ENCODE measurements around the gene PTPRD. TPM values are rescaled to one million over a fixed set of nuclear protein-coding genes. Genes with fewer than 3 reads are reported as not detected.

The PTPRD gene
- total and polyA plus RNA-seq, 2 donors (not counting 1 experiment from before 2014, with no cell fraction given): 0.35 to 4.8 TPM

DNA sequence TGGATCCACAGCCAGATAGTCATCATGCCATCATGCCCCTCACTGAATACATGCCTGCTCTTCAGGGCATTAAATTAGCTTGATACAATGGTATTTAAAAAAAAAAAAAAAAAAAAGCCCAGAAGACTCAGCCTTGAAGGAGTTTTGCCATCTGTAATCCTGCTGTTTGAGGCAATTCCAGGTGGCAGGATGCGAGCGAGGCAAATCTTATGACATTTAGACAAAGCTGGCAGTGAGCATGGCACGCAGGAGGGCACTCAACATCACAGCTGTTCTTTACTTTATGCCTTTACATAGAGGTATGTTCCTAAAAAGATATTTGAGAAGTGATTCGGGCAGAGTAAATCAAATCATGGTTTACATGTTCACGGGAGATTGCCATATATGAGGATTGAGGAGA lies 2121.2 kb downstream of the PTPRD start:
- Histone ChIP-seq H3K79me2 (ENCODE audit: control insufficient read depth, insufficient read depth, low read length) (no peaks in the 10 kb centered on the region), H2AFZ (ENCODE audit: low read length) (no peak overlapping the region), H3K9ac (ENCODE audit: insufficient read depth, low read length) (no peak overlapping the region), H3K4me1 (ENCODE audit: control insufficient read depth, extremely low read depth, insufficient read depth, low read length) (no peaks in the 10 kb centered on the region), H3K9me3 (ENCODE audit: control insufficient read depth, insufficient read depth, low read depth, low read length) (no peaks in the 10 kb centered on the region), H4K20me1 (ENCODE audit: control insufficient read depth, extremely low read depth, insufficient read depth, low read length) (no peaks in the 10 kb centered on the region), H3K36me3 (ENCODE audit: control insufficient read depth, insufficient read depth, low read length) (no peaks in the 10 kb centered on the region), H3K4me2 (ENCODE audit: extremely low read depth, insufficient read depth, low read length) (no peak overlapping the region), H3K4me3 (replicated peaks in 1 of 4; ENCODE audit: control extremely low read depth in 1 of 4, insufficient read depth in 1 of 4, low read depth in 3 of 4, low read length in 4 of 4) (no peak overlapping the region), H3K27ac (ENCODE audit: insufficient read depth, low read length) (no peak overlapping the region), H3K27me3 (ENCODE audit: control insufficient read depth, insufficient read depth, low read length) (no peaks in the 10 kb centered on the region)
- TF ChIP-seq, protein P1, sequence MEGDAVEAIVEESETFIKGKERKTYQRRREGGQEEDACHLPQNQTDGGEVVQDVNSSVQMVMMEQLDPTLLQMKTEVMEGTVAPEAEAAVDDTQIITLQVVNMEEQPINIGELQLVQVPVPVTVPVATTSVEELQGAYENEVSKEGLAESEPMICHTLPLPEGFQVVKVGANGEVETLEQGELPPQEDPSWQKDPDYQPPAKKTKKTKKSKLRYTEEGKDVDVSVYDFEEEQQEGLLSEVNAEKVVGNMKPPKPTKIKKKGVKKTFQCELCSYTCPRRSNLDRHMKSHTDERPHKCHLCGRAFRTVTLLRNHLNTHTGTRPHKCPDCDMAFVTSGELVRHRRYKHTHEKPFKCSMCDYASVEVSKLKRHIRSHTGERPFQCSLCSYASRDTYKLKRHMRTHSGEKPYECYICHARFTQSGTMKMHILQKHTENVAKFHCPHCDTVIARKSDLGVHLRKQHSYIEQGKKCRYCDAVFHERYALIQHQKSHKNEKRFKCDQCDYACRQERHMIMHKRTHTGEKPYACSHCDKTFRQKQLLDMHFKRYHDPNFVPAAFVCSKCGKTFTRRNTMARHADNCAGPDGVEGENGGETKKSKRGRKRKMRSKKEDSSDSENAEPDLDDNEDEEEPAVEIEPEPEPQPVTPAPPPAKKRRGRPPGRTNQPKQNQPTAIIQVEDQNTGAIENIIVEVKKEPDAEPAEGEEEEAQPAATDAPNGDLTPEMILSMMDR (conservative IDR thresholded peaks at IDR 0.05 in 1 of 2, IDR thresholded peaks at IDR 0.05 in 1 of 2; ENCODE audit: low read depth in 1 of 2, low read length in 2 of 2): no peak
- TF ChIP-seq EZH2 (IDR thresholded peaks at IDR 0.05; ENCODE audit: low read length, missing control alignments): no peak
- DNase-seq (ENCODE audit: low read depth in 2 of 2): no peak

DNA sequence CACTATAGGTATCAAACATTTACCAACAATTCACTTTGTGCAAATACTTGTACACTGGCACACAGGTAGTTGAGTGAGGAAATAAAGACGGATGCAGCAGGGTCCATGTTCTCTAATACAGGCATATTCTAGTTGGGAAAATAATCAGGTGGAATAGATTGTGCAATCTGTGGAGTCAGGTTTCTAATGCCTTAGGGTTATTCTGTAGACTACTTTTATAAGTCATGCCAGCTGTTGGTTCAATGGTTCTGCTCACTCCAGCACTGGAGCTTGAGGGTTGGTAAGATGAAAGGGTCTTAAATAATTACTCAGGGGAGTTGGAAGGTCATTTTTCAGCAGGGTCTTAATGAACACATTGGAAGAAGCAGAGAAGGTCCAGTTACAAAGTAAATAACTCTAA lies 2123.0 kb downstream of the PTPRD start:
- no peaks in the 10 kb centered on the region for H4K20me1 ChIP-seq (ENCODE audit: control insufficient read depth, extremely low read depth, insufficient read depth, low read length)
- H3K4me3 ChIP-seq (replicated peaks in 1 of 4; ENCODE audit: control extremely low read depth in 1 of 4, insufficient read depth in 1 of 4, low read depth in 3 of 4, low read length in 4 of 4): no peak overlapping the region
- no peaks in the 10 kb centered on the region for H3K9me3 ChIP-seq (ENCODE audit: control insufficient read depth, insufficient read depth, low read depth, low read length)
- H2AFZ ChIP-seq (ENCODE audit: low read length): no peak overlapping the region
- H3K4me2 ChIP-seq (ENCODE audit: extremely low read depth, insufficient read depth, low read length): no peak overlapping the region
- H3K9ac ChIP-seq (ENCODE audit: insufficient read depth, low read length): no peak overlapping the region
- no peaks in the 10 kb centered on the region for H3K79me2 ChIP-seq (ENCODE audit: control insufficient read depth, insufficient read depth, low read length)
- H3K27me3 ChIP-seq (ENCODE audit: control insufficient read depth, insufficient read depth, low read length): no peaks in the 10 kb centered on the region
- TF ChIP-seq, protein P1 (conservative IDR thresholded peaks at IDR 0.05 in 1 of 2, IDR thresholded peaks at IDR 0.05 in 1 of 2; ENCODE audit: low read depth in 1 of 2, low read length in 2 of 2): no peak
- no peak for TF ChIP-seq EZH2 (IDR thresholded peaks at IDR 0.05; ENCODE audit: low read length, missing control alignments)
- no peaks in the 10 kb centered on the region for H3K36me3 ChIP-seq (ENCODE audit: control insufficient read depth, insufficient read depth, low read length)
- H3K27ac ChIP-seq (ENCODE audit: insufficient read depth, low read length): no peak overlapping the region
- no peaks in the 10 kb centered on the region for H3K4me1 ChIP-seq (ENCODE audit: control insufficient read depth, extremely low read depth, insufficient read depth, low read length)
- no peak for DNase-seq (ENCODE audit: low read depth in 2 of 2)

DNA sequence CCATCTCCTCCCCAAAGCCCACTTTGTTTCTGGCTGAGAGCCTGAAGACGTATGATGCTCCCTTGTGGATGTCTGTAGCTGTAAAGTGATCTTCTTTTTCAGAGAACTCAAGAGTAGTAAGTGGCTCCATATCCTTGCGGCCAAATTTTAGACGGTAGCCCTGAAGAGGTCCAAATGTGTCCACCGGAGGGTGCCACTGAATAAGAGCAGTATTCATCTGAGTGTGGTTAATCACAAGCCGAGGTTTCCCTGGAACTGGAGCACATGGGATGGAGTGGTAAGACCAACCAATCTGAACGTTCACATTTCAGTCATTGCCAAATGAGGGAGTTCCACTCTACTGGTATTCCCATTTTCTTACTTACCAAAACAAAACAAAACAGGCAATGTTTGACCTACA lies 2126.7 kb downstream of the PTPRD start:
- DNase-seq (ENCODE audit: low read depth in 2 of 2): peak; percentile 32 to 68
- no peak overlapping the region for H3K4me2 ChIP-seq (ENCODE audit: extremely low read depth, insufficient read depth, low read length)
- no peaks in the 10 kb centered on the region for H3K36me3 ChIP-seq (ENCODE audit: control insufficient read depth, insufficient read depth, low read length)
- H3K79me2 ChIP-seq (ENCODE audit: control insufficient read depth, insufficient read depth, low read length): no peaks in the 10 kb centered on the region
- no peak overlapping the region for H3K9ac ChIP-seq (ENCODE audit: insufficient read depth, low read length)
- H4K20me1 ChIP-seq (ENCODE audit: control insufficient read depth, extremely low read depth, insufficient read depth, low read length): no peaks in the 10 kb centered on the region
- no peak overlapping the region for H3K4me3 ChIP-seq (replicated peaks in 1 of 4; ENCODE audit: control extremely low read depth in 1 of 4, insufficient read depth in 1 of 4, low read depth in 3 of 4, low read length in 4 of 4)
- no peaks in the 10 kb centered on the region for H3K4me1 ChIP-seq (ENCODE audit: control insufficient read depth, extremely low read depth, insufficient read depth, low read length)
- H3K27ac ChIP-seq (ENCODE audit: insufficient read depth, low read length): no peak overlapping the region
- no peaks in the 10 kb centered on the region for H3K9me3 ChIP-seq (ENCODE audit: control insufficient read depth, insufficient read depth, low read depth, low read length)
- TF ChIP-seq, protein P1 (conservative IDR thresholded peaks at IDR 0.05 in 1 of 2, IDR thresholded peaks at IDR 0.05 in 1 of 2; ENCODE audit: low read depth in 1 of 2, low read length in 2 of 2): peak; percentile 29 to 54
- TF ChIP-seq EZH2 (IDR thresholded peaks at IDR 0.05; ENCODE audit: low read length, missing control alignments): no peak
- no peak overlapping the region for H2AFZ ChIP-seq (ENCODE audit: low read length)
- H3K27me3 ChIP-seq (ENCODE audit: control insufficient read depth, insufficient read depth, low read length): no peaks in the 10 kb centered on the region

All from fibroblast of lung (primary cell).